Activated T-helper 1 cell treated with anti-CD3 and anti-CD28 coated beads, Interleukin-2, amount 50 U/mL, for 16 hours (primary cell): Measurements from ENCODE around the gene CRLF1.
A peak's percentile ranks its signal among the peaks of the same experiment; 100 is the strongest.
"Not testable (repeated sequence)": the region's sequence is repeated elsewhere in the genome, so short reads cannot be mapped to it uniquely, and the experiment has no call there.

ENCODE experiments used
- DNase-seq, 2 donors: peaks; one replicate each; pipeline ENCODE4 v3.0.0-alpha.2; 2020; ENCODE audit warnings: low read depth in 1 of 2, low spot score in 1 of 2

The CRLF1 gene

GRCh38 chr19:18593367-18594095, 13.1 kb downstream of the CRLF1 start:
- DNase-seq = no peak

GRCh38 chr19:18592732-18593131, 13.9 kb downstream of the CRLF1 start:
- DNase-seq = not testable (repeated sequence)

GRCh38 chr19:18591735-18592385, 14.7 kb downstream of the CRLF1 start:
- no peak for DNase-seq

- DNase-seq = no peak
These were observed 16.0 kb downstream of the CRLF1 start for GRCh38 chr19:18590273-18591272.

- peak; percentile 43 to 60 for DNase-seq
These were observed 17.0 kb downstream of the CRLF1 start for GRCh38 chr19:18589380-18590272.

- DNase-seq = peak; percentile 74 to 79
These were observed 17.8 kb downstream of the CRLF1 start, which contains the start of gene REX1BD for GRCh38 chr19:18588611-18589379. TSS of gene REX1BD (plus strand) at chr19:18588798. CDS start at chr19:18588802, 4 bp downstream.

- no peak for DNase-seq
These were observed 18.5 kb downstream of the CRLF1 start for GRCh38 chr19:18587962-18588610.

GRCh38 chr19:18587561-18587960, 19.0 kb downstream of the CRLF1 start:
- DNase-seq = no peak

GRCh38 chr19:18586306-18586705, 20.3 kb downstream of the CRLF1 start:
- DNase-seq = no peak

GRCh38 chr19:18580311-18580710, 26.3 kb downstream of the CRLF1 start:
- DNase-seq = no peak

- no peak for DNase-seq
These were observed 29.2 kb downstream of the CRLF1 start for GRCh38 chr19:18577365-18577914.

GRCh38 chr19:18576383-18576782, 30.2 kb downstream of the CRLF1 start:
- DNase-seq = no peak

- no peak for DNase-seq
These were observed 31.8 kb downstream of the CRLF1 start for GRCh38 chr19:18574691-18575291.

GRCh38 chr19:18571564-18572344, 34.8 kb downstream of the CRLF1 start, which contains the start of gene UBA52:
TSS of gene UBA52 (plus strand) at chr19:18571857. CDS start at chr19:18573301, 1,444 bp downstream.
- peak; percentile 99 for DNase-seq

- no peak for DNase-seq
These were observed 38.2 kb downstream of the CRLF1 start for GRCh38 chr19:18568367-18568766.

- DNase-seq = no peak
These were observed 39.6 kb downstream of the CRLF1 start for GRCh38 chr19:18566953-18567352.

- no peak for DNase-seq
These were observed 44.5 kb downstream of the CRLF1 start for GRCh38 chr19:18562086-18562485.
